Cardiac muscle cell (in vitro differentiated cells and primary cell): ENCODE results near the gene DIS3. TPM values are rescaled to one million over a fixed set of nuclear protein-coding genes. Genes with fewer than 3 reads are reported as not detected.

Experiments used
- DNase-seq, 2 donors: peaks; one replicate each; pipeline versions ENCODE4 v3.0.0 to v3.0.0-alpha.2; 2010 to 2017; ENCODE audit warnings: low read depth in 1 of 2, low spot score in 1 of 2
- H3K27ac ChIP-seq: fragments of 200-600 bp; sonication (generic); 2 replicates; pipeline ENCODE4 v1.5.1; 2016
- H3K27me3 ChIP-seq: fragments of 200-600 bp; sonication (generic); 2 replicates; pipeline ENCODE4 v1.6.0; 2016; ENCODE audit warnings: control low read depth
- H3K36me3 ChIP-seq: fragments of 200-600 bp; sonication (generic); 2 replicates; pipeline ENCODE4 v1.5.1; 2016; ENCODE audit warnings: control low read depth
- H3K4me1 ChIP-seq: fragments of 200-600 bp; sonication (generic); 2 replicates; pipeline ENCODE4 v1.8.1; 2017; ENCODE audit warnings: low read depth, mild to moderate bottlenecking, mixed run types
- H3K4me3 ChIP-seq: fragments of 200-600 bp; sonication (generic); 2 replicates; pipeline ENCODE4 v1.5.1; 2016; ENCODE audit warnings: mild to moderate bottlenecking
- H3K9me3 ChIP-seq: fragments of 200-600 bp; sonication (generic); 2 replicates; pipeline ENCODE4 v1.5.1; 2017; ENCODE audit warnings: low read depth, mild to moderate bottlenecking, control low read depth
- CTCF ChIP-seq: IDR thresholded peaks from 2 replicates; pipeline ENCODE4 v1.5.1; 2012; ENCODE audit warnings: low read depth, mild to moderate bottlenecking, low read length
- polyA plus RNA-seq: library from polyadenylated mRNA; unstranded; fragments of >200 nt; fragmentation: Nextera tagmentation; extraction: Ambion mirVana; gene quantifications from 2 replicates; pipeline ENCODE4 v1.2.1, GENCODE V29; 2016
- total RNA-seq: library from RNA; depleted of rRNA; stranded (reverse); fragments of >200 nt; gene quantifications from 2 replicates; pipeline ENCODE4 v1.2.3, GENCODE V29; 2016

Gene DIS3, protein sequence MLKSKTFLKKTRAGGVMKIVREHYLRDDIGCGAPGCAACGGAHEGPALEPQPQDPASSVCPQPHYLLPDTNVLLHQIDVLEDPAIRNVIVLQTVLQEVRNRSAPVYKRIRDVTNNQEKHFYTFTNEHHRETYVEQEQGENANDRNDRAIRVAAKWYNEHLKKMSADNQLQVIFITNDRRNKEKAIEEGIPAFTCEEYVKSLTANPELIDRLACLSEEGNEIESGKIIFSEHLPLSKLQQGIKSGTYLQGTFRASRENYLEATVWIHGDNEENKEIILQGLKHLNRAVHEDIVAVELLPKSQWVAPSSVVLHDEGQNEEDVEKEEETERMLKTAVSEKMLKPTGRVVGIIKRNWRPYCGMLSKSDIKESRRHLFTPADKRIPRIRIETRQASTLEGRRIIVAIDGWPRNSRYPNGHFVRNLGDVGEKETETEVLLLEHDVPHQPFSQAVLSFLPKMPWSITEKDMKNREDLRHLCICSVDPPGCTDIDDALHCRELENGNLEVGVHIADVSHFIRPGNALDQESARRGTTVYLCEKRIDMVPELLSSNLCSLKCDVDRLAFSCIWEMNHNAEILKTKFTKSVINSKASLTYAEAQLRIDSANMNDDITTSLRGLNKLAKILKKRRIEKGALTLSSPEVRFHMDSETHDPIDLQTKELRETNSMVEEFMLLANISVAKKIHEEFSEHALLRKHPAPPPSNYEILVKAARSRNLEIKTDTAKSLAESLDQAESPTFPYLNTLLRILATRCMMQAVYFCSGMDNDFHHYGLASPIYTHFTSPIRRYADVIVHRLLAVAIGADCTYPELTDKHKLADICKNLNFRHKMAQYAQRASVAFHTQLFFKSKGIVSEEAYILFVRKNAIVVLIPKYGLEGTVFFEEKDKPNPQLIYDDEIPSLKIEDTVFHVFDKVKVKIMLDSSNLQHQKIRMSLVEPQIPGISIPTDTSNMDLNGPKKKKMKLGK
- 19.4 and 23.3 TPM in 2 replicates for total RNA-seq
- 15.3 and 17.0 TPM in 2 replicates for polyA plus RNA-seq

DNA sequence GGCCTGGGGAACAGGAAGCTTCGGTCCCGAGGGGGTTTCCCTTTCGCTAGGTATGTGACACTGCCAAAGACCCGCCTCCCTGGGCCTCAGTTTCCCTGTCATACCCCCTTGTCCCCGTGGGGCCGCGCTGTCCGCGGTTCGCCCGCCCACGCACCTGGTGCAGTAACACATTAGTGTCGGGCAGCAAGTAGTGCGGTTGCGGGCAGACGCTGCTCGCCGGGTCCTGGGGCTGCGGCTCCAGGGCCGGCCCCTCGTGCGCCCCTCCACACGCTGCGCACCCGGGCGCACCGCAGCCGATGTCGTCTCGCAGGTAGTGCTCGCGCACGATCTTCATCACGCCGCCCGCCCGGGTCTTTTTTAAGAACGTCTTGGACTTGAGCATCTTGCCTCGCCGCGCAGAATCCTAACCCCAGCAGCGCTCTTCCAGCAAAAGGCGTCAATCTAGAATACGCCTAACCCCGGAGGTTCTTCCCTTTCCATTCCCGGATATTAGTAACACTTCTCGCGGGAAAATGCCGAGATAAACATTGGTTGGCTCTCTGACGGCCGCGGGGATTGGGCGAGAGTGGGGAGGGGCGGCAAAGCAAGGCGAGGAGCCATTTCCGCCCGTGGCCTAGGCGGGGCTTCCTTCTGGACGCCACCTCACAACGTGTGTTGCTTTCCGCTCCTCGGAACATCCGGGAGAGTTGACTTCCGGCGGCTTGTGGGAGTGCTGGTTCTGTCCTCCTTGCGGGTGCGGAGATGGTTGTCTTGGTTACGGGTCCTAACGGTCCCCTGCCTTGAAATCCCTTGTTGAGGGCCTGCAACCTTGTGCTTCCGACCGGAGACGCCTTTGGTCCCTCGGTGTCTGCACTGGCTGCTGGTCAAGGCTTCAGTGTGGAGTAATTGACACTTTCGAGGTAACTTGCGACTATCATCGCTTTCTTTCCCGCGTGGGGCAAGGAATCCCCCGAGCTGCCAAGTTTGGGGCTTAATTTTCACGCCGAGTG, at the start of gene DIS3, which contains the start of gene PIBF1:
TSS of gene DIS3 (minus strand) at position 450 of the 989 bp plus-strand sequence. CDS start at position 382, 68 bp downstream.
TSS of gene PIBF1 (plus strand) at position 683 of the 989 bp plus-strand sequence. CDS start 1,337 bp downstream, outside the sequence.
- peak; percentile 99 for DNase-seq
- peak within 1 kb of the TSS; percentile 72 for H3K27ac ChIP-seq
- no peaks in the 10 kb centered on the region for H3K9me3 ChIP-seq
- no peak for TF ChIP-seq CTCF
- H3K4me1 ChIP-seq: peaks cover 14% of the 10 kb centered on the region
- peaks cover 16% of the 10 kb centered on the region for H3K36me3 ChIP-seq
- no peaks in the 10 kb centered on the region for H3K27me3 ChIP-seq
- peak within 1 kb of the TSS; percentile 82 for H3K4me3 ChIP-seq

- Histone ChIP-seq H3K4me1 (peaks cover 6% of the 10 kb centered on the region), H3K36me3 (peaks cover 6% of the 10 kb centered on the region), H3K4me3 (no peak overlapping the region), H3K9me3 (no peaks in the 10 kb centered on the region), H3K27me3 (no peaks in the 10 kb centered on the region), H3K27ac (no peak overlapping the region)
- no peak for DNase-seq
- TF ChIP-seq CTCF: no peak
These were observed 42.0 kb upstream of the DIS3 start for GRCh38 chr13:72823724-72824123.

- peaks cover 6% of the 10 kb centered on the region for H3K36me3 ChIP-seq
- no peak for DNase-seq
- no peak overlapping the region for H3K4me3 ChIP-seq
- no peak for TF ChIP-seq CTCF
- H3K4me1 ChIP-seq: peaks cover 6% of the 10 kb centered on the region
- H3K9me3 ChIP-seq: no peaks in the 10 kb centered on the region
- no peak overlapping the region for H3K27ac ChIP-seq
- H3K27me3 ChIP-seq: no peaks in the 10 kb centered on the region
These were observed 41.4 kb upstream of the DIS3 start for GRCh38 chr13:72823081-72823480.

GRCh38 chr13:72820898-72821279, 39.2 kb upstream of the DIS3 start:
- Histone ChIP-seq H3K9me3 (no peaks in the 10 kb centered on the region), H3K27ac (no peak overlapping the region), H3K4me3 (no peak overlapping the region), H3K27me3 (no peaks in the 10 kb centered on the region), H3K36me3 (peaks cover 6% of the 10 kb centered on the region), H3K4me1 (peaks cover 6% of the 10 kb centered on the region)
- TF ChIP-seq CTCF: no peak
- DNase-seq: no peak
